Activated naive CD4-positive, alpha-beta T cell treated with anti-CD3 and anti-CD28 coated beads, Interleukin-2, amount 10 ng/mL, durations not matched to agents 7 days and 5 days (primary cell): ENCODE measurements around the gene KIAA1671.
"Not testable (repeated sequence)": the region's sequence is repeated elsewhere in the genome, so short reads cannot be mapped to it uniquely, and the experiment has no call there.

Experiments
- CTCF ChIA-PET: fragments of 350-600 bp; sonication (Branson Sonifier 250); formaldehyde crosslinking; loops from one replicate; lab custom pipeline; 2021; ENCODE audit warnings: antibody characterized with exemption; lab: Charles Lee
- DNase-seq: peaks from one replicate; pipeline ENCODE4 v3.0.0-alpha.2; 2020
- H3K27ac Mint-ChIP-seq: one replicate; pipeline ENCODE4 v1.8.0; 2021; ENCODE audit warnings: mild to moderate bottlenecking, moderate library complexity, mixed read lengths
- H3K27me3 Mint-ChIP-seq: one replicate; pipeline ENCODE4 v1.8.0; 2021; ENCODE audit warnings: mild to moderate bottlenecking, mixed read lengths
- H3K36me3 Mint-ChIP-seq: one replicate; pipeline ENCODE4 v1.8.0; 2021; ENCODE audit warnings: mixed read lengths
- H3K4me1 Mint-ChIP-seq: one replicate; pipeline ENCODE4 v1.8.0; 2021; ENCODE audit warnings: mixed read lengths
- H3K4me3 Mint-ChIP-seq: one replicate; pipeline ENCODE4 v1.8.0; 2021; ENCODE audit warnings: mild to moderate bottlenecking, moderate library complexity, mixed read lengths
- H3K9me3 Mint-ChIP-seq: one replicate; pipeline ENCODE4 v1.8.0; 2021; ENCODE audit warnings: mixed read lengths

KIAA1671 gene

DNA sequence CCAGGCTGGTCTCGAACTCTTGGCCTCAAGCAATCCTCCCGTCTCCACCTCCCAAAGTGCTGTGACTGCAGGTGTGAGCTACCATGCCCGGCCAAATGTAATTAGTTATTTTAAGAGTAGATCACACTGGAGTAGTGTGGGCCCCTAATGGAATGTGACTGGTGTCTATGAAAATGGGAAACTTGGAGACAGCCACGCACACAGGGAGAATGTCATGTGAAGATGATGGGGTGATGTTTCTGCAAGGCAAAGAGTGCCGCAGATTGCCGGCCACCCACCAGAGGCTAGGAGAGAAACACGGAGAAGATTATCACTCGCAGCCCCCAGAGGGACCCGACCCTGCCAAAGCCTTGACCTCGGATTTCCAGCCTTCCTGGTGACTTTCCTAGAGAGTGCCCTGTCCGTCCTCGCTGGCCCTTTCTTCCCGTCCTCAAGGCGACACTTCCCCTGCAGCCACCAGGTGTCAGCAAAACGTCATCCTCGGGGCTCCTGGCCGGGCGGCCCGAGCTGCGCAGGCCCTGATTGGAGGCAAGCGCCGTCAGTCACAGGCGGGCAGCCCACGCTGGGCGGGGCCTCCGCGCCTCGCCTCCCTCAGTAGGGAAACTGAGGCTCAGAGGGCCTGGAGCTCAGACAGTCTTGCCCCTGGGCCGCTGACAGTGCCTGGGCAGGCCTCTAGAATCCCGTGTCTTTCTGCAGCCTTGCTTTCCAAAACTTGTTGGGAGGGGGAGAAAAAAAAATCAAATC lies 283.2 kb downstream of the KIAA1671 start:
- Mint-ChIP-seq H3K36me3 (no peaks in the 10 kb centered on the region), H3K27ac (no peak overlapping the region), H3K4me3 (no peak overlapping the region)

DNA sequence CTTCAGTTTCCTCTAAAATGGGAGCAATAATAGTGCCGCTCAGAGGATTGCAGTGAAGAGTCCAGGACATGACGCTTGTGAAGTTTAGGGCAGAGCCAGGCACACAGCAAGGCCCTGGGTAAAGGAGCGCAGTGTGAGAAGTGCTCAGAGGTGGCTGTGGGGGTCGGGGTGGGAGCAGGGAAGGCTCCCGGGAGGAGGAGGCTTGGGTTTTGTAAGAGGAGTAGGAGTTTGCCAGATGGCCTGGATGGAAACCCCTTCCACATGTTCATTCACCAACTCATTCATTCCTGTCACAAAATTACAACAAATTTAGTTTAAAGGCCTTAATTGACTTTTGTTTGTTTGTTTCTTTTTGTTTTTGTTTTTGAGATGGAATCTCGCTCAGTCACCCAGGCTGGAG lies 283.9 kb downstream of the KIAA1671 start:
- CTCF ChIA-PET: interaction anchor here (0.8 to 2.0 kb wide), 4 partner anchors 50 to 160 kb away, joined by 3 to 10 read pairs (median 4); no protein-coding TSS in a partner anchor
- H3K9me3 Mint-ChIP-seq: no peaks in the 10 kb centered on the region
- no peak for DNase-seq
- H3K4me1 Mint-ChIP-seq: no peaks in the 10 kb centered on the region
- H3K27me3 Mint-ChIP-seq: peaks cover 38% of the 10 kb centered on the region
- no peak overlapping the region for H3K27ac Mint-ChIP-seq
- H3K4me3 Mint-ChIP-seq: no peak overlapping the region
- H3K36me3 Mint-ChIP-seq: no peaks in the 10 kb centered on the region

More for the DNA sequence above, 283.2 kb downstream of the KIAA1671 start:
- Mint-ChIP-seq H3K27me3 (peaks cover 38% of the 10 kb centered on the region), H3K4me1 (no peaks in the 10 kb centered on the region), H3K9me3 (no peaks in the 10 kb centered on the region)
- peak; percentile 84 for DNase-seq
- CTCF ChIA-PET: interaction anchor here (0.8 to 2.0 kb wide), 4 partner anchors 49 to 159 kb away, joined by 3 to 10 read pairs (median 4); no protein-coding TSS in a partner anchor

DNA sequence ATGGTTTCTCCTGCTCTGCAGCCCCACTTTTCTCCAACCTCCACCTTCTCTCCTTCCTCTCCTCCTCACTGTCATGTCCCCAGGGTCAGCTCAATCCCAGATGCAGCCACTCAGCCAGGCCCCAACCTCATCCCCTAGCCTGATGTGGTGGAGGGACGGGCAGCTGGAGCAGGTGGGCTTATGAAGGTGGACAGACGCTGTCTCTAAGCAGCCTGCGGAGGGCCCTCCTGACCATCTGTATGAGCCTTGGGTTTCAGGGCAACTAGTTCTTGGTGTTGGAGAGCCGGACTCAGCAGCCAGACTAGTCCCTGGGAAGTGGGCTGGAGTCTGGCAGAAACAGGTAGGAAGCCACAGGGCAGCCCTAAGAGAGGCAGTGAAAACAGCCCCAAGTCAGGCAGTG lies 285.0 kb downstream of the KIAA1671 start:
- no peak for DNase-seq
- no peaks in the 10 kb centered on the region for H3K36me3 Mint-ChIP-seq
- no peak overlapping the region for H3K27ac Mint-ChIP-seq
- H3K27me3 Mint-ChIP-seq: peaks cover 30% of the 10 kb centered on the region
- CTCF ChIA-PET: no interaction called here
- no peaks in the 10 kb centered on the region for H3K9me3 Mint-ChIP-seq
- no peaks in the 10 kb centered on the region for H3K4me1 Mint-ChIP-seq
- H3K4me3 Mint-ChIP-seq: no peak overlapping the region

DNA sequence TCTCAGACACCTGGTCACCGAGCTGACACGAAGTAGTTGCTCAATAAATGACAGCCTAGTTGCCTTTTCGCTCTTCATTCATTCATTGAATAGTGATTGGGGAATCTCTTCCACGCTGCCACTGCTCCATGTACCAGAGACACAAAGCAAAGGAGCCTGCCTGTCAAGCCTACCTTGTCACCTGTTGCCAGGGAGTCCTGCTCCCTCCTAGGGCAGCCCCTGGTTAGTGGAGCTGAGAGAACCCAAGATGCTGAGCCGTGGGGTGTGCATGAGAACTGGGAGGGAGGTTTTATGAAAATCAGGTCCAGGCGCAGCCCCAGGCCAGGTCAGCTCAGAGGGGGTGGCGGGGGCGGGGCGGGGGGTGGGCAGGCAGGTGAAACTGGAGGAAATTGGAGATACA lies 285.5 kb downstream of the KIAA1671 start:
- H3K4me3 Mint-ChIP-seq, CTCF ChIA-PET, H3K27ac Mint-ChIP-seq, H3K4me1 Mint-ChIP-seq, H3K9me3 Mint-ChIP-seq, H3K36me3 Mint-ChIP-seq, DNase-seq: not testable (repeated sequence)
- peaks cover 30% of the 10 kb centered on the region for H3K27me3 Mint-ChIP-seq
